ENCODE measurements around the gene REEP1. TPM values are rescaled to one million over a fixed set of nuclear protein-coding genes. Genes with fewer than 3 reads are reported as not detected.

REEP1 gene
- total and polyA plus RNA-seq, 2 donors (not counting 1 experiment from before 2014, with no cell fraction given), result not detected

DNA sequence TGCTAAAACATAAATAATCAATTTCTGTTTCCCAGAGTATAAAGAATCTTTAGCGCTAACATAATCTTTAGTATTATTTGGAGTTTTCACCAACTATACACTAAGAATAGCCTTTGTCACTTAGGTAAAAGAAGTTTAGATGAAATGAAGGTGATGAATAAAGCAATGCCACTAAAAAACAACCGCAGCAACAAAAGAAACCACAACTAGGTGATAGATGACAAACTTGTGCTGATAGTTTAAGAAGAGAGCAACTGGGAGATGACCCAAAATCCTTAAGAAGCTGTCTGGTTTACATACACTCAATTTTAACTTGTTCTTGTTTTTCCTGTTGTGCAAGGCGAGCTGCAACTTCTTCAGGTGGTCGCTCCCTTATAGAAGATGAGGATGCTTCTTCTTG lies 167.0 kb downstream of the REEP1 start:
- Histone ChIP-seq H3K4me1 (ENCODE audit: control insufficient read depth in 2 of 2, insufficient read depth in 2 of 2, low read length in 2 of 2) (peaks cover 5 to 7% of the 10 kb centered on the region in 2 donors), H3K4me2 (replicated peaks; ENCODE audit: low read depth, low read length, poor library complexity, severe bottlenecking) (no peak overlapping the region), H3K79me2 (ENCODE audit: control insufficient read depth, insufficient read depth, low read length) (peaks cover 6% of the 10 kb centered on the region), H3K9me3 (ENCODE audit: control extremely low read depth in 1 of 3, control insufficient read depth in 2 of 3, insufficient read depth in 1 of 3, low read length in 2 of 3) (no peaks in the 10 kb centered on the region), H3K27ac (ENCODE audit: low read length in 2 of 2) (no peak overlapping the region), H3K4me3 (ENCODE audit: control extremely low read depth in 1 of 5, extremely low read depth in 1 of 5, insufficient read depth in 1 of 5, low read depth in 2 of 5, low read length in 4 of 5) (no peak overlapping the region), H4K20me1 (ENCODE audit: control insufficient read depth, insufficient read depth, low read length, poor library complexity, severe bottlenecking) (no peaks in the 10 kb centered on the region), H3K9ac (ENCODE audit: low read length) (no peak overlapping the region), H3K27me3 (replicated peaks in 1 of 4; ENCODE audit: control extremely low read depth in 1 of 4, control insufficient read depth in 3 of 4, insufficient read depth in 4 of 4, low read length in 3 of 4) (no peaks in the 10 kb centered on the region), H2AFZ (ENCODE audit: insufficient read depth, low read depth, low read length, poor library complexity, severe bottlenecking) (no peak overlapping the region), H3K36me3 (replicated peaks in 1 of 2; ENCODE audit: control extremely low read depth in 1 of 2, control insufficient read depth in 1 of 2, extremely low read depth in 1 of 2, insufficient read depth in 2 of 2, low read length in 1 of 2) (peaks cover 13 to 58% of the 10 kb centered on the region in 2 experiments)
- DNase-seq (no peak), ATAC-seq (ENCODE audit: low read depth) (no peak)
- intact Hi-C loops (cut with micrococcal nuclease), result no loop called here
- POLR2A ChIA-PET, result no interaction called here
- no peaks in the 10 kb centered on the region for H3K9me3 Mint-ChIP-seq (ENCODE audit: insufficient read depth)
- H3K27me3 Mint-ChIP-seq, result no peaks in the 10 kb centered on the region
- H3K27ac Mint-ChIP-seq, result no peak overlapping the region
- H3K4me1 Mint-ChIP-seq, result peaks cover 12% of the 10 kb centered on the region
- H3K4me3 Mint-ChIP-seq, result no peak overlapping the region
- CTCF ChIA-PET, result no interaction called here
- WGBS (ENCODE audit: insufficient coverage), result no CpG with 5 or more reads among the region's 4 CpGs
- no peak for TF ChIP-seq EZH2 (IDR thresholded peaks at IDR 0.05; ENCODE audit: borderline replicate concordance, insufficient read depth, low read depth, low read length, poor library complexity, severe bottlenecking)
- TF ChIP-seq, protein P1, sequence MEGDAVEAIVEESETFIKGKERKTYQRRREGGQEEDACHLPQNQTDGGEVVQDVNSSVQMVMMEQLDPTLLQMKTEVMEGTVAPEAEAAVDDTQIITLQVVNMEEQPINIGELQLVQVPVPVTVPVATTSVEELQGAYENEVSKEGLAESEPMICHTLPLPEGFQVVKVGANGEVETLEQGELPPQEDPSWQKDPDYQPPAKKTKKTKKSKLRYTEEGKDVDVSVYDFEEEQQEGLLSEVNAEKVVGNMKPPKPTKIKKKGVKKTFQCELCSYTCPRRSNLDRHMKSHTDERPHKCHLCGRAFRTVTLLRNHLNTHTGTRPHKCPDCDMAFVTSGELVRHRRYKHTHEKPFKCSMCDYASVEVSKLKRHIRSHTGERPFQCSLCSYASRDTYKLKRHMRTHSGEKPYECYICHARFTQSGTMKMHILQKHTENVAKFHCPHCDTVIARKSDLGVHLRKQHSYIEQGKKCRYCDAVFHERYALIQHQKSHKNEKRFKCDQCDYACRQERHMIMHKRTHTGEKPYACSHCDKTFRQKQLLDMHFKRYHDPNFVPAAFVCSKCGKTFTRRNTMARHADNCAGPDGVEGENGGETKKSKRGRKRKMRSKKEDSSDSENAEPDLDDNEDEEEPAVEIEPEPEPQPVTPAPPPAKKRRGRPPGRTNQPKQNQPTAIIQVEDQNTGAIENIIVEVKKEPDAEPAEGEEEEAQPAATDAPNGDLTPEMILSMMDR (IDR thresholded peaks at IDR 0.05), result no peak

Small RNA genes lying within 50 kb of the gene (small RNA-seq; reads per million reads assigned to genes)
- gene MIR4779 (ENCODE audit: insufficient read length, low read depth, low replicate concordance) (not detected), gene RF00096 (ENCODE audit: insufficient read length, low read depth, low replicate concordance) (0.57 reads per million), gene RF00413 (ENCODE audit: insufficient read length, low read depth, low replicate concordance) (not detected)

Other genes with a start within 250 kb of the REEP1 start
- 32.7 and 36.8 TPM in 2 replicates for gene POLR1A, start 231.7 kb downstream of the REEP1 start, total RNA-seq
- gene POLR1A, start 231.7 kb downstream of the REEP1 start, polyA plus RNA-seq, result 3.4 and 3.6 TPM in 2 replicates
- gene PTCD3, start 231.4 kb downstream of the REEP1 start, total RNA-seq, result 174 and 180 TPM in 2 replicates
- gene PTCD3, start 231.4 kb downstream of the REEP1 start, polyA plus RNA-seq, result 61.4 and 124 TPM in 2 replicates
- gene IMMT, start 142.2 kb downstream of the REEP1 start, total RNA-seq, result 63.5 and 66.0 TPM in 2 replicates
- 22.9 and 23.5 TPM in 2 replicates for gene IMMT, start 142.2 kb downstream of the REEP1 start, polyA plus RNA-seq
- 21.7 and 22.8 TPM in 2 replicates for gene MRPL35, start 138.2 kb downstream of the REEP1 start, total RNA-seq
- gene MRPL35, start 138.2 kb downstream of the REEP1 start, polyA plus RNA-seq, result 9.6 and 13.4 TPM in 2 replicates
- gene KDM3A, start 103.7 kb upstream of the REEP1 start, total RNA-seq, result 99.2 and 107 TPM in 2 replicates
- 27.7 and 45.3 TPM in 2 replicates for gene KDM3A, start 103.7 kb upstream of the REEP1 start, polyA plus RNA-seq
- 61.4 and 72.5 TPM in 2 replicates for gene CHMP3, start 225.8 kb upstream of the REEP1 start, total RNA-seq
- gene CHMP3, start 225.8 kb upstream of the REEP1 start, polyA plus RNA-seq, result 17.5 and 26.4 TPM in 2 replicates

All from B cell (primary cell).